NB4 (cell line): ENCODE measurements around the gene EI24.

Experiments
- DNase-seq: peaks from one replicate; pipeline ENCODE4 v3.0.0; 2010; ENCODE audit warnings: low read depth
- H3K4me3 ChIP-seq: one replicate; pipeline ENCODE4 v1.5.1; 2011; ENCODE audit warnings: mild to moderate bottlenecking, low read depth, low read length, moderate library complexity
- MYC ChIP-seq: IDR thresholded peaks from 2 replicates; pipeline ENCODE4 v1.6.1; 2011; ENCODE audit warnings: low read depth, low read length
- POLR2A ChIP-seq: IDR thresholded peaks from 2 replicates; pipeline ENCODE4 v1.6.1; 2011; ENCODE audit warnings: mild to moderate bottlenecking; ENCODE audit not compliant: insufficient read length; ENCODE audit errors: extremely low read depth
- TF ChIP-seq, protein P1 (sequence below): IDR thresholded peaks from one replicate; pipeline ENCODE4 v1.5.1; 2012; ENCODE audit warnings: low read depth, low read length
- TF ChIP-seq, protein P2 (sequence below): IDR thresholded peaks from 2 replicates; pipeline ENCODE4 v1.6.1; 2011; ENCODE audit warnings: low read depth, low read length

EI24 gene

DNA sequence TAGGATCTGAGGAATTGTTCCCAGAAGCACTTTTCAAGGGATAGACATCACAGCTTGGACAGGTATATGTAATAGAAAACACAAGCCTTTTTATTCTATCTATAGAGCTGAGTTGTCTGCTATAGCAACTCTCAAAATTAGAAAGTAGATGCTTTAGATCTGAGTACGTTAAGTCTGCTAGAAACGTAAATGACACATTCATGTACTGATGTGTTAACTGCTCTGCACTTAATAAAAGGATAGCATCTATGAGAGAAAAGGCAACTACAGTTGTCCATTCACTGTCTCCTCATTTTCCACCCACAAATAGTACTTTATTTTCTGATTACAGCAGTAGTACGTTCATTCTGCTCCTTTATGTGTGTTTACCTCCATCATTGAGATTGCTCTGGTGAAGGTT lies 17.3 kb downstream of the EI24 start:
- DNase-seq: no peak
- H3K4me3 ChIP-seq: no peak overlapping the region
- no peak for TF ChIP-seq MYC
- TF ChIP-seq, protein P1, sequence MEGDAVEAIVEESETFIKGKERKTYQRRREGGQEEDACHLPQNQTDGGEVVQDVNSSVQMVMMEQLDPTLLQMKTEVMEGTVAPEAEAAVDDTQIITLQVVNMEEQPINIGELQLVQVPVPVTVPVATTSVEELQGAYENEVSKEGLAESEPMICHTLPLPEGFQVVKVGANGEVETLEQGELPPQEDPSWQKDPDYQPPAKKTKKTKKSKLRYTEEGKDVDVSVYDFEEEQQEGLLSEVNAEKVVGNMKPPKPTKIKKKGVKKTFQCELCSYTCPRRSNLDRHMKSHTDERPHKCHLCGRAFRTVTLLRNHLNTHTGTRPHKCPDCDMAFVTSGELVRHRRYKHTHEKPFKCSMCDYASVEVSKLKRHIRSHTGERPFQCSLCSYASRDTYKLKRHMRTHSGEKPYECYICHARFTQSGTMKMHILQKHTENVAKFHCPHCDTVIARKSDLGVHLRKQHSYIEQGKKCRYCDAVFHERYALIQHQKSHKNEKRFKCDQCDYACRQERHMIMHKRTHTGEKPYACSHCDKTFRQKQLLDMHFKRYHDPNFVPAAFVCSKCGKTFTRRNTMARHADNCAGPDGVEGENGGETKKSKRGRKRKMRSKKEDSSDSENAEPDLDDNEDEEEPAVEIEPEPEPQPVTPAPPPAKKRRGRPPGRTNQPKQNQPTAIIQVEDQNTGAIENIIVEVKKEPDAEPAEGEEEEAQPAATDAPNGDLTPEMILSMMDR: no peak
- no peak for TF ChIP-seq POLR2A
- TF ChIP-seq, protein P2, sequence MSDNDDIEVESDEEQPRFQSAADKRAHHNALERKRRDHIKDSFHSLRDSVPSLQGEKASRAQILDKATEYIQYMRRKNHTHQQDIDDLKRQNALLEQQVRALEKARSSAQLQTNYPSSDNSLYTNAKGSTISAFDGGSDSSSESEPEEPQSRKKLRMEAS: no peak

DNA sequence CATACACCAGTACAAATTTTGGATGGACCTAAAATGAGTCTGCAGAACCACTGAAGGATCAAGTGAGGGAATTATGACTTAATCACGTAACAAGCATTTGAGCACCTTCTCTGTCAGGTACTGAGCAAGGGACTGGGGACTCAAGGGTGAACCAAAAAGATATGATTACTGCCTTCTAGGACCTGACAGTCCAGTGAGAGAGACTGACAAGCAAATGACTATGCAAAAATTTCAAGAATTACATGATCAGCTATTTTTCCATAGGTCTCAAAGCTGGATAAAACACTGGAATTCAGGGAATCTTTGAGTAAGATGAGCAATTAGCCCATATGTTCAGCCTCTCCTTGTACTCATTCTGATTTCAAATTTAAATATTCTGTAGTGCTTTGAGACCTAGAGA lies 18.2 kb downstream of the EI24 start:
- TF ChIP-seq, protein P1: no peak
- TF ChIP-seq MYC (no peak), POLR2A (no peak)
- TF ChIP-seq, protein P2: no peak
- H3K4me3 ChIP-seq: no peak overlapping the region
- no peak for DNase-seq

DNA sequence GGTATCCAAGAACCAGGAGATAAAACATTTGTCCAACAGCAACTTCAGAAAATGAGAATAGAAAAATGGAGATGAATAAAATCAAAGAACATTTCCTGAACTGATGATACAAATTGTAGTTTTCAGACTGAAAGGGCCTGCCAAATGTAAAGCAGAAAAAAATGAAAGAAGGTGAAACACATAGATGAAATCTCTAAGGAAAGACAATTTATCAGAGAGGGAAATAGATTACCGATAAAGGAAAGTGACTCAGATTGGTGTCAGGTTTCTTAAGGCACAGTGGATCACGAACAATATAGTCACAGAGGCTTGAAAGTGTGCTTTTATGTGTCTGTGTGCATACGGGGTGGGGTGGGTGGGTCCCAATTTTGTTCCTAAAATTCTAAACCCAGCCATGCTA lies 19.2 kb downstream of the EI24 start:
- no peak for DNase-seq
- no peak for TF ChIP-seq MYC
- TF ChIP-seq, protein P2: no peak
- TF ChIP-seq POLR2A: no peak
- TF ChIP-seq, protein P1: no peak
- no peak overlapping the region for H3K4me3 ChIP-seq

DNA sequence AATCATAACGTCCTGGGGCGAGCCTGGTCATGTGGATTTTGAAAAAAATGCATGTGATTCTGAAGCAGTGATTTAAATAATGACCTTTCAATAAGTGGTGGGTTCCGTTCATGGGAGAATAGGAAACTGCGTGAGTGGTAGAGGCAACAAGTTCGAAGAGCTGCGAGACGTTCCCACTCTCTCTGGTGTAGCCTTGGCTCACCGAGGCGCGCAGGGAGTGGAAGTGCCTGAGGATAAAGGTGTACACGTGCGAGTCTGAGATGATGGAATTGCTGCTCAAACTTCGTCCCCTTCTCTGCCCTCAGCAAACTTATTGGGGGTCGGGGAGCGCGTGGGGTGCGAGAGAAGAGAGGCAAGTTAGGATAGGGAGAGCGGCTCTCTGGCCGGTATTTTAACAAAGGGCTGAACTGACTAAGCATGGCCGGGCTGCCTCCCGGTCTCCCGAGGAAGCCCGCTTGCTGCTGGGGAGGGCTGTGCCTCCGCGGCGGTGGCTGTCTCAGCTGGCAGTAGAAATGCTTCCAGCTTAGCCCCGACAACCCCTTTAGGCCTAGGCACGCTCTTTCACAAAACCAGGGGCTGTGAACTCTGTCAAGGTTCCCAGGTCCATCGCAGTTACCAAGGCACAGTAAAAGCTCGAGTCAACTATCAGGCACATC lies 22.5 kb downstream of the EI24 start:
- TF ChIP-seq, protein P1: no peak
- TF ChIP-seq POLR2A: no peak
- 0 out of 2 replicates have a peak, but pooled peaks have one; percentile 8 for TF ChIP-seq MYC
- TF ChIP-seq, protein P2: peak; percentile 46; the same call in 1 of the 2 replicates
- peak; percentile 45 for DNase-seq
- peak overlapping the region; percentile 94 for H3K4me3 ChIP-seq

DNA sequence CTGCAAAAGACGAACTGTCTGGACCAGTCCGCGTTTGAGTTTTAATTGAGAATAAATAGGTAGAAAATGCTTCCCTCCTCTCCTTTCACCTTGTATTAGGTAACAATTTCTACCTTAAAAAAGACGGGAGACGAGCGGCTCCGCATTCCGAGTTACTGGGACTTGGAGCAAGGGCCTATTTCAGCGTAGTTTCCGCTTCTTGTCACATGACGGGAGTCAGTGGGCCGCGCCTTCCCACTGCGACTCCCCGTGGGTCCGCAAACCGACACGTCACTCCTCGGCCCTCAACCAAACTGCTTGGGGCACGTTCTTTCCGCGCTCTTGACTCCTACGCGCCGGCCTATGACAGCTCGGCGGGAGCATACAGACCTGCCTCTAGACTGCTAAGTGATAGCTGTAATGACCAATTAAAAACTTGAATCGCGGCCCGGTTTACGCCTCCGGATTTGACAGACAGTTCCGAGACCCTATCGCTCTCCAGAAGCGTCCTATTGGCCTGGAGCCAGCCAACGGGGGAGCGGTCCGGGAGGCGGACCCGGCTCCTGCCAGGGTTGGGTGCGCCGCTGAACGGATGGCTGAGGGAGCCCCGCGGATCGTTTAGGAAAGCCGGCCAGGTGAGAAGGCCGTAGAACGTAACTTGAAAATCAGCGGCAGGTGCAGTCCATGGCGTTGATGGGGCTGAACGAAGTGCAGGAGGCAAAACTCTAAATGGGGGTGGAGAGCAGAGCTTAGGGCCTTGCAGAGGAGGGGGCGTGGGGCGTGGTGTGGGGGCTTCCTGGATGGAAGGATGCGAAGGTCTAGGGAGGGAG lies 23.2 kb downstream of the EI24 start, which contains the start of gene STT3A:
Gene STT3A, plus strand, starts transcription at position 548 of the 809 bp plus-strand sequence. CDS start 3,064 bp downstream, outside the sequence.
- TF ChIP-seq POLR2A (peak; percentile 85), MYC (peak; percentile 94)
- TF ChIP-seq, protein P1: no peak
- TF ChIP-seq, protein P2: peak; percentile 96
- H3K4me3 ChIP-seq: peak within 1 kb of the TSS; percentile 94
- DNase-seq: peak; percentile 100
